Occipital lobe (tissue), 2 donors: ENCODE data around the gene DNAL4. TPM values are rescaled to one million over a fixed set of nuclear protein-coding genes. Genes with fewer than 3 reads are reported as not detected.

Experiments used
- small RNA-seq: library from RNA; depleted of rRNA; stranded (forward); fragments of <200 nt; gene quantifications from one replicate; pipeline ENCODE3, GENCODE V24; 2014
- total RNA-seq: library from RNA; depleted of rRNA; stranded (reverse); fragments of >200 nt; gene quantifications from one replicate; pipeline ENCODE4 v1.2.3, GENCODE V29; 2014

DNAL4 gene
- total RNA-seq, 1 donor from 2014 or later, result 17.3 TPM

Small RNAs within 50 kb of the gene (small RNA-seq; reads per million reads assigned to genes)
- gene AL021707.8, result not detected

Other genes with a start within 250 kb of the DNAL4 start
- 4.1 TPM for gene DMC1, start 224.0 kb downstream of the DNAL4 start, total RNA-seq
- gene FAM227A, start 137.8 kb downstream of the DNAL4 start, total RNA-seq, result 3.7 TPM
- gene CBY1, start 137.5 kb downstream of the DNAL4 start, total RNA-seq, result 16.5 TPM
- gene TOMM22, start 112.2 kb downstream of the DNAL4 start, total RNA-seq, result 54.7 TPM
- gene JOSD1, start 93.2 kb downstream of the DNAL4 start, total RNA-seq, result 66.1 TPM
- gene GTPBP1, start 88.2 kb downstream of the DNAL4 start, total RNA-seq, result 32.1 TPM
- 78.1 TPM for gene SUN2, start 38.1 kb downstream of the DNAL4 start, total RNA-seq
- 11.5 TPM for gene NPTXR, start 49.9 kb upstream of the DNAL4 start, total RNA-seq
- gene CBX6, start 78.1 kb upstream of the DNAL4 start, total RNA-seq, result 33.8 TPM
- not detected for gene APOBEC3A, start 163.5 kb upstream of the DNAL4 start, total RNA-seq
- not detected for gene APOBEC3B, start 188.2 kb upstream of the DNAL4 start, total RNA-seq
- 0.31 TPM for gene APOBEC3C, start 220.1 kb upstream of the DNAL4 start, total RNA-seq
- gene APOBEC3D, start 227.0 kb upstream of the DNAL4 start, total RNA-seq, result 0.16 TPM
- 0.31 TPM for gene APOBEC3F, start 246.7 kb upstream of the DNAL4 start, total RNA-seq